IMR-90 (cell line): Measurements from ENCODE around the gene LYPD3. TPM values are rescaled to one million over a fixed set of nuclear protein-coding genes. Genes with fewer than 3 reads are reported as not detected.

Experiments
- ATAC-seq: fragments of 200-7000 bp; cut with Tn5 transposase; 2 replicates; pipeline ENCODE4 v1.9.1; 2020; ENCODE audit warnings: low read depth, mild to moderate bottlenecking, moderate library complexity
- BruUV-seq: library from RNA; stranded (reverse); fragments of 400-500 nt; replicated peaks from 2 replicates; lab custom pipeline; 2021; lab: Mats Ljungman, UMichigan
- CTCF ChIA-PET: fragments of 300-600 bp; formaldehyde crosslinking; extraction: SDS; loops from one replicate; lab custom pipeline; 2021; ENCODE audit warnings: antibody characterized with exemption; lab: Yijun Ruan, JAX
- POLR2A ChIA-PET: fragments of 300-600 bp; sonication (Branson Sonifier 250); formaldehyde crosslinking; loops from one replicate; lab custom pipeline; 2022; ENCODE audit warnings: antibody characterized with exemption; ENCODE audit not compliant: unreplicated experiment; lab: Charles Lee
- DNase-seq: peaks from one replicate; pipeline ENCODE4 v3.0.0; 2013
- H2AFZ ChIP-seq: replicated peaks from 2 replicates; pipeline ENCODE3; 2013; ENCODE audit warnings: low read length, mild to moderate bottlenecking; ENCODE audit not compliant: poor library complexity
- H2AK5ac ChIP-seq: 2 replicates; pipeline ENCODE4 v1.6.1; 2013; ENCODE audit warnings: low read depth, low read length, inconsistent platforms
- H2AK9ac ChIP-seq: replicated peaks from 2 replicates; pipeline ENCODE3; 2013; ENCODE audit warnings: mild to moderate bottlenecking, low read depth, low read length, moderate library complexity; ENCODE audit not compliant: poor library complexity
- H2BK120ac ChIP-seq: 2 replicates; pipeline ENCODE4 v1.6.1; 2013; ENCODE audit warnings: low read depth, low read length, inconsistent platforms
- H2BK15ac ChIP-seq: 3 replicates; pipeline ENCODE4 v1.6.1; 2013; ENCODE audit warnings: low read depth, low read length, inconsistent platforms
- H2BK20ac ChIP-seq: 2 replicates; pipeline ENCODE4 v1.6.1; 2013; ENCODE audit warnings: low read depth, mild to moderate bottlenecking, inconsistent platforms, low read length, moderate library complexity
- H2BK5ac ChIP-seq: 2 replicates; pipeline ENCODE4 v1.6.1; 2013; ENCODE audit warnings: mild to moderate bottlenecking, low read depth, low read length, inconsistent platforms; ENCODE audit not compliant: poor library complexity, severe bottlenecking
- H3K14ac ChIP-seq: replicated peaks from 2 replicates; pipeline ENCODE4 v1.6.1; 2013; ENCODE audit warnings: low read depth, low read length, inconsistent platforms
- H3K18ac ChIP-seq: 2 replicates; pipeline ENCODE4 v1.6.1; 2013; ENCODE audit warnings: low read depth, low read length, control low read depth
- H3K23ac ChIP-seq: 2 replicates; pipeline ENCODE4 v1.6.1; 2013; ENCODE audit warnings: low read depth, low read length, inconsistent platforms
- H3K27ac ChIP-seq: 2 replicates; pipeline ENCODE4 v1.5.1; 2013; ENCODE audit warnings: mild to moderate bottlenecking, control low read depth, low read length; ENCODE audit not compliant: insufficient read depth
- H3K27me3 ChIP-seq: 2 replicates; pipeline ENCODE4 v1.6.1; 2013; ENCODE audit warnings: low read length; ENCODE audit not compliant: control insufficient read depth, insufficient read depth
- H3K36me3 ChIP-seq: 2 replicates; pipeline ENCODE4 v1.6.1; 2013; ENCODE audit warnings: low read length, mixed read lengths; ENCODE audit not compliant: control insufficient read depth, insufficient read depth
- H3K4ac ChIP-seq: 2 replicates; pipeline ENCODE4 v1.6.1; 2013; ENCODE audit warnings: low read depth, low read length, inconsistent platforms
- H3K4me1 ChIP-seq: 2 replicates; pipeline ENCODE4 v1.6.1; 2013; ENCODE audit warnings: low read length, mixed read lengths; ENCODE audit not compliant: control insufficient read depth, insufficient read depth
- H3K4me2 ChIP-seq: 2 replicates; pipeline ENCODE4 v1.6.1; 2013; ENCODE audit warnings: low read depth, mild to moderate bottlenecking, control low read depth, low read length, moderate library complexity
- H3K4me3 ChIP-seq: 2 replicates; pipeline ENCODE4 v1.5.1; 2013; ENCODE audit warnings: low read depth, mild to moderate bottlenecking, control low read depth, low read length, moderate library complexity; ENCODE audit not compliant: insufficient read depth
- H3K56ac ChIP-seq: 2 replicates; pipeline ENCODE4 v1.6.1; 2013; ENCODE audit warnings: low read length, inconsistent platforms; ENCODE audit not compliant: insufficient read depth; ENCODE audit errors: extremely low read depth
- H3K79me1 ChIP-seq, 2 experiments: 2 replicates each; pipeline ENCODE4 v1.6.1; 2013; ENCODE audit warnings: low read length in 2 of 2, inconsistent platforms in 1 of 2, low read depth in 1 of 2
- H3K9ac ChIP-seq: 2 replicates; pipeline ENCODE4 v1.6.1; 2013; ENCODE audit warnings: low read depth, low read length, control low read depth
- H3K9me1 ChIP-seq: 2 replicates; pipeline ENCODE4 v1.6.1; 2013; ENCODE audit warnings: low read length, inconsistent platforms; ENCODE audit not compliant: insufficient read depth
- H3K9me3 ChIP-seq: 2 replicates; pipeline ENCODE4 v1.6.1; 2013; ENCODE audit warnings: low read length; ENCODE audit not compliant: control insufficient read depth, insufficient read depth
- H4K20me1 ChIP-seq: 2 replicates; pipeline ENCODE4 v1.6.1; 2013; ENCODE audit warnings: low read length, inconsistent platforms; ENCODE audit not compliant: insufficient read depth
- H4K5ac ChIP-seq: 2 replicates; pipeline ENCODE4 v1.6.1; 2013; ENCODE audit warnings: mild to moderate bottlenecking, low read depth, low read length, control low read depth
- H4K8ac ChIP-seq, 2 experiments: 2 replicates each; pipeline ENCODE4 v1.6.1; 2013; ENCODE audit warnings: low read depth in 2 of 2, low read length in 2 of 2, control low read depth in 1 of 2, inconsistent platforms in 1 of 2
- H4K91ac ChIP-seq: 2 replicates; pipeline ENCODE4 v1.6.1; 2013; ENCODE audit warnings: low read depth, low read length, inconsistent platforms; ENCODE audit not compliant: insufficient read depth
- BHLHE40 ChIP-seq: fragments of 150-350 bp; IDR thresholded peaks from 2 replicates; pipeline ENCODE4 v1.6.1; 2016; ENCODE audit warnings: mild to moderate bottlenecking, low read depth, low read length
- CEBPB ChIP-seq: IDR thresholded peaks from 2 replicates; pipeline ENCODE4 v1.6.1; 2012; ENCODE audit warnings: low read depth, low read length, improper control_type of control experiment
- CHD1 ChIP-seq: IDR thresholded peaks from 2 replicates; pipeline ENCODE4 v1.6.1; 2012; ENCODE audit warnings: low read depth, low read length, improper control_type of control experiment
- CTCF ChIP-seq: conservative IDR thresholded peaks from 2 replicates; pipeline ENCODE4 v1.5.1; 2012; ENCODE audit warnings: mild to moderate bottlenecking, low read depth, low read length, improper control_type of control experiment
- FOS ChIP-seq: fragments of 150-350 bp; IDR thresholded peaks from 2 replicates; pipeline ENCODE4 v1.6.1; 2016; ENCODE audit warnings: low read depth, low read length
- MAFK ChIP-seq: IDR thresholded peaks from 2 replicates; pipeline ENCODE4 v1.6.1; 2012; ENCODE audit warnings: low read depth, low read length, improper control_type of control experiment
- MAZ ChIP-seq: IDR thresholded peaks from 2 replicates; pipeline ENCODE4 v1.6.1; 2012; ENCODE audit warnings: low read depth, mild to moderate bottlenecking, low read length, improper control_type of control experiment, moderate library complexity, borderline replicate concordance
- MXI1 ChIP-seq: IDR thresholded peaks from 2 replicates; pipeline ENCODE4 v1.6.1; 2012; ENCODE audit warnings: low read depth, mild to moderate bottlenecking, low read length, moderate library complexity, borderline replicate concordance
- NFE2L2 ChIP-seq: fragments of 150-350 bp; IDR thresholded peaks from 2 replicates; pipeline ENCODE4 v1.6.1; 2016; ENCODE audit warnings: low read depth, mild to moderate bottlenecking, low read length
- POLR2A ChIP-seq: IDR thresholded peaks from 2 replicates; pipeline ENCODE4 v1.6.1; 2012; ENCODE audit warnings: mild to moderate bottlenecking, low read depth, low read length
- RAD21 ChIP-seq: IDR thresholded peaks from 2 replicates; pipeline ENCODE4 v1.6.1; 2012; ENCODE audit warnings: low read length, improper control_type of control experiment
- RCOR1 ChIP-seq: IDR thresholded peaks from 2 replicates; pipeline ENCODE4 v1.6.1; 2012; ENCODE audit warnings: mild to moderate bottlenecking, low read length, improper control_type of control experiment; ENCODE audit not compliant: insufficient replicate concordance
- RFX5 ChIP-seq: IDR thresholded peaks from 2 replicates; pipeline ENCODE4 v1.8.0; 2012; ENCODE audit warnings: low read depth, mild to moderate bottlenecking, low read length, moderate library complexity
- SMC3 ChIP-seq: fragments of 150-350 bp; IDR thresholded peaks from 2 replicates; pipeline ENCODE4 v1.6.1; 2016; ENCODE audit warnings: low read depth, mild to moderate bottlenecking, antibody characterized with exemption, low read length, moderate library complexity
- USF2 ChIP-seq: fragments of 150-350 bp; IDR thresholded peaks from 2 replicates; pipeline ENCODE4 v1.6.1; 2017; ENCODE audit warnings: mild to moderate bottlenecking, antibody characterized with exemption, low read length, low read depth
- WGBS, 2 experiments: methylation state at CpG; one replicate each; pipeline versions ENCODE4 v1.1.5 to v1.1.7; 2013; ENCODE audit warnings: missing lambda C conversion rate in 2 of 2; ENCODE audit not compliant: insufficient read length in 1 of 2; ENCODE audit errors: extremely low coverage in 2 of 2; 5-methylcytosine and 5-hydroxymethylcytosine counted together
- dilution Hi-C: fragments of 300-500 bp; cut with HindIII; formaldehyde crosslinking; loops from one replicate; pipeline ENCODE4 v1.14.3; 2018; ENCODE audit warnings: low sequenced_read_pairs; ENCODE audit not compliant: unreplicated experiment
- in situ Hi-C: fragments of 300-500 bp; cut with MboI; formaldehyde crosslinking; loops from 3 replicates; pipeline ENCODE4 v1.14.3; 2019; ENCODE audit warnings: low sequenced_read_pairs, inconsistent platforms, mixed read lengths
- intact Hi-C: fragments of 100-400 bp; cut with micrococcal nuclease; formaldehyde crosslinking; loops from 2 replicates; pipeline ENCODE4 v1.10.0; 2022
- polyA plus RNA-seq, 3 experiments: library from polyadenylated mRNA; depleted of rRNA; stranded (reverse); fragments of >200 nt; gene quantifications; 2 replicates each; pipeline ENCODE4 v1.2.3, GENCODE V29; 2012; ENCODE audit warnings: low replicate concordance in 1 of 3
- total RNA-seq: library from RNA; depleted of rRNA; stranded (reverse); fragments of >200 nt; gene quantifications from 2 replicates; pipeline ENCODE4 v1.2.3, GENCODE V29; 2012
- TF ChIP-seq, protein P1 (sequence below): fragments of 150-350 bp; IDR thresholded peaks from 2 replicates; pipeline ENCODE4 v1.6.1; 2016; ENCODE audit warnings: low read depth, mild to moderate bottlenecking, low read length, moderate library complexity, borderline replicate concordance

Gene LYPD3
- total and polyA plus RNA-seq, 2 of the 4 experiments (the other 2 are of a cell fraction) = 0.18 to 1.1 TPM

DNA sequence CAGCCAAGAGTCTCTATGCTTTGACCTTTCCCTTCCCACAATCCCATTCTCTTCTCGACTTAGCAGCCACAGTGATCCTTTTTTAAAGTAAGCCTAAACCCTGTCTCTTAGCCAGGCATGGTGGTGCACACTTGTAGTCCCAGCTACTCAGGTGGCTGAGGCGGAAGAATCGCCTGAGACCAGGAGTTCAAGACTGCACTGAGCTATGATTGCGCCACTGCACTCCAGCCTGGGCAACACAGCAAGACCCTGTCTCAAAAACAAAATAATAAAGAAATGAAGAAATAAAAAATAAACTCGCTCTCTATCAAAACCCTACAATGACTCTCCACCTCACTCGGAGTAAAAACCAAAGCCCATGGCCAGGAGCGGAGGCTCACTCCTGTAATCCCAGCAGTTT, 36.0 kb downstream of the LYPD3 start:
- ChIA-PET POLR2A (no interaction called here), CTCF (no interaction called here)
- H3K36me3 ChIP-seq = no peaks in the 10 kb centered on the region
- H2BK5ac ChIP-seq = no peak overlapping the region
- no peaks in the 10 kb centered on the region for H4K20me1 ChIP-seq
- H2AK9ac ChIP-seq = no peak overlapping the region
- BruUV-seq = no TSS peak
- dilution Hi-C loops (no loop called here), intact Hi-C loops (loop anchor here (10.0 kb wide), 1 partner anchor 155 kb away; no protein-coding TSS in a partner anchor), in situ Hi-C loops (loop anchor here (10.0 kb wide), 1 partner anchor 325 kb away; no protein-coding TSS in a partner anchor)
- DNase-seq (no peak), ATAC-seq (no peak)
- no peak overlapping the region for H2AFZ ChIP-seq
- H4K8ac ChIP-seq = no peak overlapping the region
- H3K14ac ChIP-seq = no peak overlapping the region
- no peak overlapping the region for H3K27ac ChIP-seq
- no peak overlapping the region for H2AK5ac ChIP-seq
- H3K18ac ChIP-seq = no peak overlapping the region
- no peaks in the 10 kb centered on the region for H3K79me1 ChIP-seq
- H3K9me1 ChIP-seq = no peaks in the 10 kb centered on the region
- no peaks in the 10 kb centered on the region for H3K4me1 ChIP-seq
- H4K91ac ChIP-seq = no peak overlapping the region
- H4K5ac ChIP-seq = no peak overlapping the region
- no peak overlapping the region for H2BK15ac ChIP-seq
- H3K4me3 ChIP-seq = no peak overlapping the region
- no peaks in the 10 kb centered on the region for H3K9me3 ChIP-seq
- H3K56ac ChIP-seq = no peak overlapping the region
- no peak overlapping the region for H3K4me2 ChIP-seq
- H3K9ac ChIP-seq = no peak overlapping the region
- H3K27me3 ChIP-seq = no peaks in the 10 kb centered on the region
- H3K23ac ChIP-seq = no peak overlapping the region
- H3K4ac ChIP-seq = no peak overlapping the region
- 33% methylated on average over 1 of the region's 7 CpGs; no CpG with 5 or more reads in 1 of the 2 experiments for WGBS, 2 experiments
- H2BK20ac ChIP-seq = no peak overlapping the region
- H2BK120ac ChIP-seq = no peak overlapping the region
- TF ChIP-seq MAFK (no peak), SMC3 (no peak), BHLHE40 (no peak), POLR2A (no peak), RFX5 (no peak), CTCF (no peak), CEBPB (no peak), FOS (no peak), RCOR1 (no peak), MXI1 (no peak), USF2 (no peak), CHD1 (no peak), NFE2L2 (no peak), RAD21 (no peak), MAZ (no peak)
- TF ChIP-seq, protein P1, sequence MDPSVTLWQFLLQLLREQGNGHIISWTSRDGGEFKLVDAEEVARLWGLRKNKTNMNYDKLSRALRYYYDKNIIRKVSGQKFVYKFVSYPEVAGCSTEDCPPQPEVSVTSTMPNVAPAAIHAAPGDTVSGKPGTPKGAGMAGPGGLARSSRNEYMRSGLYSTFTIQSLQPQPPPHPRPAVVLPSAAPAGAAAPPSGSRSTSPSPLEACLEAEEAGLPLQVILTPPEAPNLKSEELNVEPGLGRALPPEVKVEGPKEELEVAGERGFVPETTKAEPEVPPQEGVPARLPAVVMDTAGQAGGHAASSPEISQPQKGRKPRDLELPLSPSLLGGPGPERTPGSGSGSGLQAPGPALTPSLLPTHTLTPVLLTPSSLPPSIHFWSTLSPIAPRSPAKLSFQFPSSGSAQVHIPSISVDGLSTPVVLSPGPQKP = no peak
